ENCODE measurements around the gene IRAK1. TPM values are rescaled to one million over a fixed set of nuclear protein-coding genes. Genes with fewer than 3 reads are reported as not detected.

Gene IRAK1
- total RNA-seq, 1 donor, result 99.5 TPM

GRCh38 chrX:154028502-154029184, 8.9 kb upstream of the IRAK1 start:
- peaks cover 20% of the 10 kb centered on the region for H3K79me2 ChIP-seq (ENCODE audit: insufficient read depth, low read length)
- TF ChIP-seq CTCF (IDR thresholded peaks at IDR 0.05; ENCODE audit: extremely low read depth, low read depth, low read length), result no peak
- no peak overlapping the region for H3K4me3 ChIP-seq (ENCODE audit: insufficient read depth, low read length)

GRCh38 chrX:154027986-154028385, 8.3 kb upstream of the IRAK1 start:
- Histone ChIP-seq H3K4me1 (ENCODE audit: insufficient read depth, low read length) (no peaks in the 10 kb centered on the region), H3K27me3 (ENCODE audit: insufficient read depth, low read length) (peaks cover 3% of the 10 kb centered on the region), H4K20me1 (ENCODE audit: insufficient read depth, low read length) (peaks cover 5% of the 10 kb centered on the region), H3K9me3 (ENCODE audit: low read depth, low read length) (no peaks in the 10 kb centered on the region), H3K27ac (ENCODE audit: low read depth, low read length) (no peak overlapping the region), H2AFZ (ENCODE audit: low read length) (no peak overlapping the region), H3K4me3 (ENCODE audit: insufficient read depth, low read length) (no peak overlapping the region), H3K4me2 (ENCODE audit: insufficient read depth, low read length) (no peak overlapping the region), H3K79me2 (ENCODE audit: insufficient read depth, low read length) (peaks cover 13% of the 10 kb centered on the region), H3K36me3 (ENCODE audit: insufficient read depth, low read length) (peaks cover 22% of the 10 kb centered on the region)
- TF ChIP-seq CTCF (IDR thresholded peaks at IDR 0.05; ENCODE audit: extremely low read depth, low read depth, low read length), result no peak
- peak; percentile 77 for DNase-seq (ENCODE audit: insufficient read length, low spot score, missing footprints)

More at GRCh38 chrX:154028502-154029184, 8.9 kb upstream of the IRAK1 start:
- Histone ChIP-seq H2AFZ (ENCODE audit: low read length) (no peak overlapping the region), H3K27ac (ENCODE audit: low read depth, low read length) (no peak overlapping the region), H4K20me1 (ENCODE audit: insufficient read depth, low read length) (peaks cover 7% of the 10 kb centered on the region), H3K36me3 (ENCODE audit: insufficient read depth, low read length) (peaks cover 22% of the 10 kb centered on the region), H3K4me2 (ENCODE audit: insufficient read depth, low read length) (no peak overlapping the region), H3K4me1 (ENCODE audit: insufficient read depth, low read length) (no peaks in the 10 kb centered on the region), H3K9me3 (ENCODE audit: low read depth, low read length) (no peaks in the 10 kb centered on the region), H3K27me3 (ENCODE audit: insufficient read depth, low read length) (peaks cover 3% of the 10 kb centered on the region)
- peak; percentile 34 for DNase-seq (ENCODE audit: insufficient read length, low spot score, missing footprints)

GRCh38 chrX:154027022-154027402, 7.3 kb upstream of the IRAK1 start:
- DNase-seq (ENCODE audit: insufficient read length, low spot score, missing footprints), result peak; percentile 45
- Histone ChIP-seq H3K79me2 (ENCODE audit: insufficient read depth, low read length) (peaks cover 5% of the 10 kb centered on the region), H3K9me3 (ENCODE audit: low read depth, low read length) (no peaks in the 10 kb centered on the region), H3K27ac (ENCODE audit: low read depth, low read length) (no peak overlapping the region), H3K27me3 (ENCODE audit: insufficient read depth, low read length) (peaks cover 3% of the 10 kb centered on the region), H2AFZ (ENCODE audit: low read length) (no peak overlapping the region), H3K36me3 (ENCODE audit: insufficient read depth, low read length) (peaks cover 22% of the 10 kb centered on the region), H3K4me1 (ENCODE audit: insufficient read depth, low read length) (no peaks in the 10 kb centered on the region), H4K20me1 (ENCODE audit: insufficient read depth, low read length) (no peaks in the 10 kb centered on the region), H3K4me3 (ENCODE audit: insufficient read depth, low read length) (no peak overlapping the region), H3K4me2 (ENCODE audit: insufficient read depth, low read length) (no peak overlapping the region)
- TF ChIP-seq CTCF (IDR thresholded peaks at IDR 0.05; ENCODE audit: extremely low read depth, low read depth, low read length), result no peak

GRCh38 chrX:154026136-154027021, 6.7 kb upstream of the IRAK1 start:
- no peaks in the 10 kb centered on the region for H3K9me3 ChIP-seq (ENCODE audit: low read depth, low read length)
- peak; percentile 66 for DNase-seq (ENCODE audit: insufficient read length, low spot score, missing footprints)
- no peak overlapping the region for H3K4me2 ChIP-seq (ENCODE audit: insufficient read depth, low read length)
- H2AFZ ChIP-seq (ENCODE audit: low read length), result no peak overlapping the region
- no peaks in the 10 kb centered on the region for H4K20me1 ChIP-seq (ENCODE audit: insufficient read depth, low read length)
- H3K36me3 ChIP-seq (ENCODE audit: insufficient read depth, low read length), result peaks cover 17% of the 10 kb centered on the region
- H3K4me1 ChIP-seq (ENCODE audit: insufficient read depth, low read length), result peaks cover 3% of the 10 kb centered on the region
- H3K4me3 ChIP-seq (ENCODE audit: insufficient read depth, low read length), result no peak overlapping the region
- no peak overlapping the region for H3K27ac ChIP-seq (ENCODE audit: low read depth, low read length)
- peaks cover 3% of the 10 kb centered on the region for H3K27me3 ChIP-seq (ENCODE audit: insufficient read depth, low read length)
- TF ChIP-seq CTCF (IDR thresholded peaks at IDR 0.05; ENCODE audit: extremely low read depth, low read depth, low read length), result no peak
- peaks cover 3% of the 10 kb centered on the region for H3K79me2 ChIP-seq (ENCODE audit: insufficient read depth, low read length)
